A549 (cell line): ENCODE results near the gene CEBPE. TPM values are rescaled to one million over a fixed set of nuclear protein-coding genes. Genes with fewer than 3 reads are reported as not detected.

Experiments
- ATAC-seq, 2 experiments: fragments of 200-7000 bp in 1 of 2; fragments of >200 bp in 1 of 2; cut with Nextera tagmentation in 1 of 2; cut with Tn5 transposase in 1 of 2; 3 replicates each; pipeline versions ENCODE4 v1.8.0 to v1.9.1; 2018 to 2020; ENCODE audit warnings: mild to moderate bottlenecking in 1 of 2, moderate library complexity in 1 of 2
- CTCF ChIA-PET: fragments of 300-600 bp; sonication (Branson Sonifier 250); formaldehyde crosslinking; extraction: SDS; loops from one replicate; lab custom pipeline; 2021; ENCODE audit warnings: antibody characterized with exemption, inconsistent platforms; lab: Yijun Ruan, JAX
- POLR2A ChIA-PET: fragments of 350-600 bp; formaldehyde crosslinking; extraction: SDS; loops from one replicate; lab custom pipeline; 2021; ENCODE audit warnings: antibody characterized with exemption, inconsistent platforms; lab: Yijun Ruan, JAX
- DNase-seq, 2 experiments: peaks; one replicate each; pipeline versions ENCODE4 v3.0.0 to v3.0.0-alpha.2; 2011 to 2016; ENCODE audit warnings: low read depth in 1 of 2, low spot score in 1 of 2
- FAIRE-seq: peaks from 2 replicates; lab custom pipeline; 2011; peaks lifted over from hg19 to GRCh38; lab: Jason Lieb, UNC
- H3K27ac ChIP-seq, 2 experiments: fragments of >200 bp; sonication (Bioruptor Twin); formaldehyde crosslinking; 3 replicates each; pipeline ENCODE4 v1.5.1; 2016 to 2017
- H3K4me1 ChIP-seq: fragments of >200 bp; sonication (Bioruptor Twin); formaldehyde crosslinking; 3 replicates; pipeline ENCODE4 v1.6.1; 2016
- H3K4me2 ChIP-seq: fragments of >200 bp; sonication (Bioruptor Twin); formaldehyde crosslinking; 3 replicates; pipeline ENCODE4 v1.6.1; 2016
- H3K4me3 ChIP-seq: fragments of >200 bp; sonication (Bioruptor Twin); formaldehyde crosslinking; 3 replicates; pipeline ENCODE4 v1.5.1; 2016
- H3K9me3 ChIP-seq: fragments of >200 bp; sonication (Bioruptor Twin); formaldehyde crosslinking; 3 replicates; pipeline ENCODE4 v1.6.1; 2016
- ATOH8 ChIP-seq: fragments of 250-450 bp; sonication (Bioruptor Pico); IDR thresholded peaks from 2 replicates; pipeline ENCODE4 v1.5.0; 2020; ENCODE audit warnings: low read depth, mild to moderate bottlenecking, moderate library complexity
- CBX8 ChIP-seq: fragments of 200-600 bp; sonication (generic); IDR thresholded peaks from 2 replicates; pipeline ENCODE4 v1.6.1; 2016
- CEBPB ChIP-seq, 2 experiments: fragments of >200 bp in 1 of 2; sonication (Bioruptor Twin) in 1 of 2; formaldehyde crosslinking in 1 of 2; IDR thresholded peaks; 2 replicates each; pipeline ENCODE4 v1.6.1; 2012 to 2016
- EP300 ChIP-seq, 2 experiments: fragments of >200 bp; sonication (Bioruptor Twin); formaldehyde crosslinking; IDR thresholded peaks; 2 replicates in 1 of 2; 3 replicates in 1 of 2; pipeline ENCODE4 v1.6.1; 2016 to 2017
- FOSB ChIP-seq: fragments of 250-450 bp; sonication (Bioruptor Pico); IDR thresholded peaks from 2 replicates; pipeline ENCODE4 v1.5.0; 2020; ENCODE audit warnings: mild to moderate bottlenecking, moderate library complexity
- FOXS1 ChIP-seq: fragments of 250-450 bp; sonication (Bioruptor Pico); IDR thresholded peaks from 2 replicates; pipeline ENCODE4 v1.5.0; 2020; ENCODE audit warnings: mild to moderate bottlenecking, moderate library complexity
- GATA3 ChIP-seq: IDR thresholded peaks from 2 replicates; pipeline ENCODE4 v1.6.1; 2012; ENCODE audit warnings: borderline replicate concordance
- HES2 ChIP-seq: fragments of >200 bp; sonication (Bioruptor Twin); formaldehyde crosslinking; IDR thresholded peaks from 2 replicates; pipeline ENCODE4 v1.6.1; 2016
- MAFK ChIP-seq: fragments of 450-650 bp; IDR thresholded peaks from 2 replicates; pipeline ENCODE4 v1.6.1; 2014; ENCODE audit not compliant: partially characterized antibody
- MAX ChIP-seq: IDR thresholded peaks from 2 replicates; pipeline ENCODE4 v1.6.1; 2012
- MAZ ChIP-seq: fragments of 150-350 bp; IDR thresholded peaks from 2 replicates; pipeline ENCODE4 v1.6.1; 2014; ENCODE audit warnings: antibody characterized with exemption, low read depth, low read length, borderline replicate concordance
- MYC ChIP-seq: IDR thresholded peaks from 2 replicates; pipeline ENCODE4 v1.6.1; 2012; ENCODE audit warnings: mild to moderate bottlenecking, inconsistent platforms, low read length, improper control_type of control experiment, borderline replicate concordance
- NPAS2 ChIP-seq: fragments of 250-450 bp; sonication (Bioruptor Pico); IDR thresholded peaks from 2 replicates; pipeline ENCODE4 v1.8.0; 2022; ENCODE audit warnings: mild to moderate bottlenecking, moderate library complexity, borderline replicate concordance
- NR3C1 ChIP-seq: fragments of >200 bp; sonication (Bioruptor Twin); formaldehyde crosslinking; IDR thresholded peaks from 3 replicates; pipeline ENCODE4 v1.6.1; 2017
- PBX3 ChIP-seq: IDR thresholded peaks from 2 replicates; pipeline ENCODE4 v1.6.1; 2012
- POLR2AphosphoS2 ChIP-seq: conservative IDR thresholded peaks from 2 replicates; pipeline ENCODE4 v1.6.1; 2012; ENCODE audit warnings: low read length, improper control_type of control experiment, inconsistent platforms
- RAD21 ChIP-seq, 2 experiments: fragments of >200 bp in 1 of 2; sonication (Bioruptor Twin) in 1 of 2; formaldehyde crosslinking in 1 of 2; IDR thresholded peaks in 1 of 2; conservative IDR thresholded peaks in 1 of 2; 2 replicates in 1 of 2; 3 replicates in 1 of 2; pipeline ENCODE4 v1.6.1; 2012 to 2018; ENCODE audit warnings: inconsistent platforms in 1 of 2
- RARB ChIP-seq: fragments of 250-450 bp; sonication (Bioruptor Pico); IDR thresholded peaks from 2 replicates; pipeline ENCODE4 v1.8.0; 2021; ENCODE audit warnings: mild to moderate bottlenecking, moderate library complexity
- RFX5 ChIP-seq: fragments of 450-650 bp; IDR thresholded peaks from 2 replicates; pipeline ENCODE4 v1.7.1; 2014; ENCODE audit warnings: antibody characterized with exemption, mild to moderate bottlenecking, moderate library complexity
- RNF2 ChIP-seq: fragments of 200-600 bp; sonication (generic); IDR thresholded peaks from 2 replicates; pipeline ENCODE4 v1.6.1; 2016; ENCODE audit warnings: low read depth, mild to moderate bottlenecking, antibody characterized with exemption, moderate library complexity, borderline replicate concordance
- SMC3 ChIP-seq: fragments of >200 bp; sonication (Bioruptor Twin); formaldehyde crosslinking; IDR thresholded peaks from 3 replicates; pipeline ENCODE4 v1.6.1; 2018; ENCODE audit warnings: inconsistent platforms
- SREBF2 ChIP-seq: fragments of 450-650 bp; IDR thresholded peaks from 2 replicates; pipeline ENCODE4 v1.6.1; 2014; ENCODE audit warnings: mild to moderate bottlenecking, moderate library complexity
- ZC3H11A ChIP-seq: fragments of 450-650 bp; IDR thresholded peaks from 2 replicates; pipeline ENCODE4 v1.6.1; 2014; ENCODE audit warnings: antibody characterized with exemption, mild to moderate bottlenecking
- ZFP36 ChIP-seq: fragments of 450-650 bp; IDR thresholded peaks from 2 replicates; pipeline ENCODE4 v1.6.1; 2014; ENCODE audit warnings: borderline replicate concordance; ENCODE audit not compliant: partially characterized antibody
- WGBS: methylation state at CpG from one replicate; pipeline ENCODE4 v1.1.6; 2017; ENCODE audit errors: missing lambda C conversion rate; 5-methylcytosine and 5-hydroxymethylcytosine counted together
- polyA plus RNA-seq, 4 experiments: library from polyadenylated mRNA; depleted of rRNA in 3 of 4; stranded (reverse); fragments of >200 nt; fragmentation: RNase III in 1 of 4; extraction: RNeasy Plus Mini Kit Qiagen cat#74134 plus additional on column Dnase treatment in 1 of 4; gene quantifications; 2 replicates in 3 of 4; 3 replicates in 1 of 4; pipeline ENCODE4 v1.2.3, GENCODE V29; 2011 to 2017
- TF ChIP-seq, protein P1 (sequence below): fragments of 150-350 bp; IDR thresholded peaks from 2 replicates; pipeline ENCODE4 v1.6.1; 2014; ENCODE audit warnings: low read depth, mild to moderate bottlenecking, low read length

CEBPE gene
- polyA plus RNA-seq, 2 of the 4 experiments (the other 2 are of a cell fraction): 0.05 TPM; not detected in 1

DNA sequence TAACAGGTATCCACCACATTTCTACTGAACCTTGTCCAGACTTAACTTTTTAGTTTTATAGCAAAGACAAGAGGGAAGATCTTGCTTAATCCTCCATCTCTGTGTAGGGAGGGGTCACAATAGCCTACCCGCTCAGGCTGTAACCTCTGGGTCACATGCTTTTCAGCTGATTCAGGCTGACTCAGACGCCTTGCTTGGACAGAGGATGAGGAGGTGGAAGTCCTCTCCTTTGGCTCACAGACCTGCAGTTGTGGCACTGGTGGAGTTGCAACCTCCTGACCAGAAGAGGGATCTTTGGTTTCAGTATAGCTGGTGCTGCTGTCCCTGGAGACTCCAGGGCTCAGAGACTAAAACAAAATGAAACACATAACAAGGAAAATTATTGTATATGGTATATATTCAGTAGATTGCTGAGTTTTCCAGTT lies 40.4 kb downstream of the CEBPE start (continued):
- TF ChIP-seq MAZ (no peak), EP300 (IDR thresholded peaks at IDR 0.05) (no peak), ZC3H11A (no peak), NR3C1 (no peak), POLR2AphosphoS2 (no peak), MYC (no peak), PBX3 (peak; percentile 58; the same call in 1 of the 2 replicates), MAX (peak; percentile 42; the same call in 1 of the 2 replicates)
- TF ChIP-seq, all 56 proteins: peak for 9

DNA sequence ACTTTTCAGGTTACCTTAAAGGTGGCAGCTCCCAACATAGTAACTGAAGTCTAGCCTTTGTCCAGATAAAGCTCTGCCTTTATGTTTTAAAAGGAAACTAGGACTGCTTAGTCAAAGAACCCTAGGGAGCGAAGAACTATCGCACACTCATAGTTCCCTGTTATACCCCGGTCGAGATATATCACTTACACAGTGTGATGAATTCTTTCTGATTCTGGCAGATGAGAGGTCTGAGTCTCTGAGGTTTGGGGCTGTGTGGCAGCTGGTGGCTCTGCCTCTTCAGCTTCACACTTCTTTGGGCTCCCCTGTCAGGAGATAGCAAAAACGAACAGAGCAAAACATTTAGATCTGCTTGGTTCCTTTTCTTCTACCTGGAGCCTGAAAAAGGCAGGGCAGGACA lies 41.1 kb downstream of the CEBPE start:
- no peak overlapping the region for H3K4me3 ChIP-seq
- no peak for DNase-seq
- H3K27ac ChIP-seq: peak overlapping the region; percentile 71 to 86
- 0 out of 6 replicates have a peak, but pooled peaks of 1 of the 2 experiments have one; percentile 10 for ATAC-seq
- H3K4me2 ChIP-seq: peak overlapping the region; percentile 75
- WGBS: 73% methylated on average over 5 of the region's 5 CpGs
- FAIRE-seq: no peak
- H3K9me3 ChIP-seq: no peaks in the 10 kb centered on the region
- CTCF ChIA-PET: interaction anchor here (1.1 to 9.2 kb wide), 17 partner anchors 8 to 217 kb away, joined by 3 to 141 read pairs (median 21); partner anchors contain the start of genes ACIN1, C14orf119, CDH24 and CEBPE
- TF ChIP-seq SREBF2 (no peak), CBX8 (no peak), ZFP36 (no peak), FOXS1 (CRISPR knock-in tag) (no peak), RAD21 (conservative IDR thresholded peaks at IDR 0.05 in 1 of 2, IDR thresholded peaks at IDR 0.05 in 1 of 2) (no peak), NPAS2 (CRISPR knock-in tag) (no peak), ATOH8 (CRISPR knock-in tag) (no peak), GATA3 (no peak), FOSB (CRISPR knock-in tag) (no peak), RFX5 (no peak), RNF2 (no peak), SMC3 (no peak), HES2 (no peak), CEBPB (IDR thresholded peaks at IDR 0.05) (no peak), MAFK (no peak), ZC3H11A (no peak), RARB (CRISPR knock-in tag) (no peak)
- TF ChIP-seq, protein P1, sequence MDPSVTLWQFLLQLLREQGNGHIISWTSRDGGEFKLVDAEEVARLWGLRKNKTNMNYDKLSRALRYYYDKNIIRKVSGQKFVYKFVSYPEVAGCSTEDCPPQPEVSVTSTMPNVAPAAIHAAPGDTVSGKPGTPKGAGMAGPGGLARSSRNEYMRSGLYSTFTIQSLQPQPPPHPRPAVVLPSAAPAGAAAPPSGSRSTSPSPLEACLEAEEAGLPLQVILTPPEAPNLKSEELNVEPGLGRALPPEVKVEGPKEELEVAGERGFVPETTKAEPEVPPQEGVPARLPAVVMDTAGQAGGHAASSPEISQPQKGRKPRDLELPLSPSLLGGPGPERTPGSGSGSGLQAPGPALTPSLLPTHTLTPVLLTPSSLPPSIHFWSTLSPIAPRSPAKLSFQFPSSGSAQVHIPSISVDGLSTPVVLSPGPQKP: no peak
- H3K4me1 ChIP-seq: peaks cover 44% of the 10 kb centered on the region
- POLR2A ChIA-PET: interaction anchor here (3.5 kb wide), 1 partner anchor 17 kb away, joined by 29 read pairs; the partner anchor contains the start of genes ACIN1 and C14orf119
